GM12873 (cell line): Measurements from ENCODE around the gene DPP8.

Experiments used
- TF ChIP-seq, protein P1 (sequence below): IDR thresholded peaks from 2 replicates; pipeline ENCODE4 v1.5.1; 2012; ENCODE audit warnings: low read depth, mild to moderate bottlenecking, moderate library complexity, low read length, control low read depth; ENCODE audit not compliant: insufficient read depth; ENCODE audit errors: missing control alignments

DPP8 gene

DNA sequence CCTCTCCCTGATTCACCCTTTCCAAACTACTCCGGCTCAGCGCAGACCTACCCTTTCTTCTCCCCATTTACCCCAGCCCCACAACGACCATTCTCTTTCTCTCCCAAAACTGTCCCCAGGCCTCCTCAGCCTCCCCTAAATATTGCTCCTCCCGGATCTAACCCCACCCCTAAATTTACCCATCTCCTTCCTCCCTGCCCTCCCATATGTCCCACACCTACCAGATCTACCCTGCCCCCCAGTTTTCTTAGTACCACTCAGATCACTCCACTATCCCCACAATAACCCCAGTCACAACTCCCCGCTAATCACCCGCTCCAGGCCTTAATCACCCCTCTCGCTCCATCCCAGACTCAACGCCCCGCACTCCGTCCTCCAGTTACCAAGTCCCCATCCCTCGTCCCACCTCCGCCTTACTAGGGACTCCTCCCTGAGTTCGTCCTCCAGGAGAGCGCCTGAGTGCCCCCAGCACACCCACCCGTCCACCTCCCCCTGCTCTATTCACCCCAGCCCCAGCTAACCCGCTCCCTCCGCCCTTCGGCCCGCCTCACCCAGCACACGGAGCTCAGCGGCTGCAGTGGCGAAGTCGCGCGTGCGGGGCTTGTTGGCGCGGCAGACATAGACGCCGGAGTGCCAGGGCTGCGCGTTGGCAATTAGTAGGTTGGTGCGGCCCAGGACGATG, 121.1 kb downstream of the DPP8 start:
- TF ChIP-seq, protein P1, sequence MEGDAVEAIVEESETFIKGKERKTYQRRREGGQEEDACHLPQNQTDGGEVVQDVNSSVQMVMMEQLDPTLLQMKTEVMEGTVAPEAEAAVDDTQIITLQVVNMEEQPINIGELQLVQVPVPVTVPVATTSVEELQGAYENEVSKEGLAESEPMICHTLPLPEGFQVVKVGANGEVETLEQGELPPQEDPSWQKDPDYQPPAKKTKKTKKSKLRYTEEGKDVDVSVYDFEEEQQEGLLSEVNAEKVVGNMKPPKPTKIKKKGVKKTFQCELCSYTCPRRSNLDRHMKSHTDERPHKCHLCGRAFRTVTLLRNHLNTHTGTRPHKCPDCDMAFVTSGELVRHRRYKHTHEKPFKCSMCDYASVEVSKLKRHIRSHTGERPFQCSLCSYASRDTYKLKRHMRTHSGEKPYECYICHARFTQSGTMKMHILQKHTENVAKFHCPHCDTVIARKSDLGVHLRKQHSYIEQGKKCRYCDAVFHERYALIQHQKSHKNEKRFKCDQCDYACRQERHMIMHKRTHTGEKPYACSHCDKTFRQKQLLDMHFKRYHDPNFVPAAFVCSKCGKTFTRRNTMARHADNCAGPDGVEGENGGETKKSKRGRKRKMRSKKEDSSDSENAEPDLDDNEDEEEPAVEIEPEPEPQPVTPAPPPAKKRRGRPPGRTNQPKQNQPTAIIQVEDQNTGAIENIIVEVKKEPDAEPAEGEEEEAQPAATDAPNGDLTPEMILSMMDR, result no peak

DNA sequence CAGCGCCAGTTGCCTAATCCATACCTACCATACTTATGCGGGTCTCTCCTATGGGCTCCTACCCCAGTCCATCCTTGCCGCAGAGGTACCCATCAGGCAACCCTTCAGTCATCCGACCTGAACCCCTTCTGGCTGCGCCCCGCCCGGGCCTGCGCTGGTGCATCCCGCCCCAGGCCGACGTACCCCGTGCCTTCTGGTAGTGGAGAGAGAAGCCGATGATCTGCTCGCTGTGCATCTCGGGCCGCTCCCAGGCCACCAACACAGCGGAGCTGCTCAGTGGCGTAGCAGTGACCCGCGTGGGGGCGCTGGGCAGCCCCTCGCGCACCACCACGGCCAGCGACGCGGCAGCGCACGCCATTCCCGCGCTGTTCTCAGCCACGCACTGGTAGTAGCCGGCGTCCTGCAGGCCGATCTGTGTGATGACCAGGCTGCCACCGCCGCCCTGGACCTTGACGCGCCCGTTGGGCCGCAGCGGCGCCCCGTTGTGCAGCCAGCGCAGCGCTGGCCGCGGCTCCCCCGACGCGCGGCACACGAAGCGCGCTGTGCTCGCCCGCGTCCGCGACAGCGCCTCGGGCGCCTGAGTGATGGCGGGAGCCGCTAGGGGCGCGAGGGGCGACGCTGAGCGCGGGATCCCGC, 121.8 kb downstream of the DPP8 start:
- TF ChIP-seq, protein P1, result no peak

DNA sequence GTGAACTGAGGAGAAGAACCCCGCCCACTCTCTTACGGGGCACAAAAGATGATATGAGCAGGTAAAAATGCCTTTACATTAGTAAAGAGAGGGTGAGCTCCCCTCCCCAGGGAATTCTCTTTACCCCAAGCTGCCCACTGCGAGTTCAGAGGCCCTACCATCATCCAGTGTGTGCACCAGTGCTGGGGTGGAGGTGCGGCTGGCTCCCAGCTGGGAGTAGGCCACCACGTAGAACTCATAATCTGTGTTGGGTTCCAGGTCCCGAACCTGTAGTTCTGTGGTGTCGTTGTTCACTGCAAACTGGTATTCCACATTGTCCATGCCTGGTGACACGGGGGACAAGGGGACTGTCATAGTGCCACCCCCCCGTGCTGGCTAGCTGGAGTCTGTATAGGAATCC, 122.6 kb downstream of the DPP8 start:
- TF ChIP-seq, protein P1, result no peak

DNA sequence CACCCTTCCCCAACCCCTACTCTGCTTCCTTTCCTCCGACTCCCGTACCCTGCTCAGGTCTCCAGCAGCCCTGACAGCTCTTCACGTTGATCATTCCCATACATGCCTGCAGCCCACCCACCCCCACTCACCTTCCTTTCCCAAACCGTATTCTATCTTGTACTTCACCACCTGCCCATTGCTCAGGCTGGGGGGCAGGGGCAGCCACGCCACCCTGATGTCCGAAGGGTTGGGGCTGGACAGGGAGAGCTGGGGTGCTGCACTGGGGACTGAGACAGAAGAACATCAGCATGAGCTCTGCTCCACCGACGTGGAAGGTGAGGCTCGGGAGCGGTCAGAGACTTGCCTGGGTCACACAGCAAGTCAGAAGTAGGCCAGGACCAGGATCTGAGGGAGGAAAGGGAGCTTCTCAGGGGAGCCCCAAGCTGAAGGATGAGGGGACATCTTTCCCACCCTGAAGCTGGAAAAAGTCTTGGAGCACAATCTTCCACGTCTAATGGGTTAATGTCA, 123.2 kb downstream of the DPP8 start:
- TF ChIP-seq, protein P1, result no peak

DNA sequence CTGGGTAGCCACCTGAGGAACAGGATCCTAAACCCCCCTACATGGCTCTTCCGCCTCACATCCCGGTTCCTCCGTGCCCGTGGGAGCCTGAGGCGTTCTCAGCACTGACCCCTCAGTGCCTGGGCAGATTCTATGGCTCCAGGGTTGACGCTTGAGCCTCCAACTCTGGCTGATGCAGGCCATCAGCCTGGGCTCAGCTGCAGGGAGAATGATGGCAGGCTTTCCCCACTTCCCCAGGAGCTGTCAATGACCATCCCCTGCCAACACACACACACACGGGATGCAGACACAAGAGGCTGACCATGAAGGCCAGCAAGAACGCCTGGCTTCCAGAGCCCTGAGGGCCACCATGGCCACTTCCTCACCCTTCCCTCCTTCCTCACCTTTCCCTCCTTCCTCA, 123.9 kb downstream of the DPP8 start:
- TF ChIP-seq, protein P1, result no peak

DNA sequence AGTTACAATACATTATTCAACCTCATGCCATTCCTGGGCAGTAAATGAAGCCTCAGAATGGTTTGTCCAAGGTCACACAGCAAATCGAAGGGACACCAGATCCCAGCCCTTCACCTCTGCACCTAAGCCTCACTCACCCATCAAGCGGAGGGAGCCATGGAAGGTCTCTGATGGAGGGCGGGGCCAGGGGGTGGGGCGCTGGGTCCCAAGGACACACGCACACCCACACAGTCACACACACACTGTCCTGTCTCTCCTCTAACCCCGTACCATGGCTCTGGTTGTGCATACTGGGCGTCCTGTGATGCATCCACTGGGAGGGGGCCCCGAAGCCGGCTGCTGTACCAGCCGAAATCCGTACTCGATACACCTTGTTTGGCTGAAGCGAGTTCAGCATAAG, 124.4 kb downstream of the DPP8 start:
- TF ChIP-seq, protein P1, result no peak
